NCI-H446 (cell line): ENCODE measurements around the gene OR51A2.
A peak's percentile ranks its signal among the peaks of the same experiment; 100 is the strongest.
"Not testable (repeated sequence)": the region's sequence is repeated elsewhere in the genome, so short reads cannot be mapped to it uniquely, and the experiment has no call there.

Experiments used
- DNase-seq, 2 experiments: peaks; one replicate each; lab custom pipeline; 2025; lab: John Stamatoyannopoulos, UW

The OR51A2 gene

GRCh38 chr11:4955613-4956012 lies at the start of gene OR51A2:
Gene OR51A2 (minus strand): TSS chr11:4955713. CDS start chr11:4955713, 0 bp downstream.
- not testable (repeated sequence) for DNase-seq

DNA sequence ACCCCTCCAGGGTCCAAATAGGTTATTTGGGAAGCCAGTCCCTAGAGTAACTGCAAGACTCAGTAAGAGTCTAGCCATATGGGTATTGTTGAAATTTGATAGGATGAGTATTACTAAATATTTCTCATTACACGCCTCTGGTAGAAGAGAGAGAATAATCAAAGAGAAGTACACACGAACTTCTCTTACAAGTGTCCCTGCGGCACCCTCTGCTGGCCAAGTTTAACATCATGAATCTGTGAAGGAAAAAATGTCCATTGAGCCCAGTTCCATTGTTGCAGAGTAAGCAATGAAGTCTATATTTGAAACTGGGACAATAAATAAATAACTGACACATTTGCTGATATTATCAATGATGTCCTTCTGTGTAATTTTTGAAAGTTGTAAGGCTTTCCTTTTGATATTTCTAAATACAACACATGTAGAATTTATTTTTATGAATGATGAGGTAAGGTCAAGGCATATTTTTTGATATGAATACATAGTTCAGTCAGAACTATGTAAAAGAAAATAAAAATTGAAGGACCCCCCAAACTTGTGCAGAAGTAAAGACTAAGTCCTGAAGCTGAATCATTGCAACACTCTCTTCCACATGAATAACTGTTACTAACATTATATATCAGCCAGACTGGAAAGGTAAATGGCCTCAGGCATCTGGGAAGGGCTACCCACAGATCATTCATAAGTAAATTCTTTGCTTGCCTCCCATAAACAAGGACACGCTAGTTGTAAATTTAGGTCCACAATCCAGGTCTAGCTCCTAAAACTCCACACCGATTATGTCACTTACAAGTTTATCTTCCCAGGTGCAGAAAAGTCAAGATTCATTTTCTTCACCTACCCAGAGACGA lies 49.1 kb upstream of the OR51A2 start:
- DNase-seq: peak; percentile 10 to 58

GRCh38 chr11:4994551-4994950 lies 39.0 kb upstream of the OR51A2 start, which contains the start of gene OR51L1:
Gene OR51L1 (plus strand): TSS chr11:4994851. CDS start chr11:4998983, 4,132 bp downstream.
- no peak for DNase-seq

GRCh38 chr11:4991060-4991459 lies 35.5 kb upstream of the OR51A2 start:
- DNase-seq: no peak

GRCh38 chr11:4983841-4984240 lies 28.3 kb upstream of the OR51A2 start:
- no peak for DNase-seq

DNA sequence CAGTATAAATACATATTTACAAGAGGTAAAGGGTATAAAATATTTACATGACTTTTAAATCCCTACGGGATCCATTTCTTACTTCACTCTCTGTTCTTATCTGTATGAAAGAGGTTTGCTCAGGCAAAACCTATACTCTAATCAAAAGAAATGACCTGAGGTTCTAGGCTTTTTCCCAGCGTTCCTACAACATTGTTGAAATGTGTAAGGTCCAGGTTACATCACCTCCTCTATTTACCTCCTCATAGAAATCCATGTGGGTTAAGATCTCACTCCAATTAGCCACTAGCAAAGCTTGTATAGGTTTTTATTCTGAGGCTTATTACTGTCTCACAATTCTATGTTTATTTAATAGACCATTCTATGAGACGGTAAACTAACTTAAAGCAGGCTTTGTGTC lies 27.2 kb upstream of the OR51A2 start:
- no peak for DNase-seq

DNA sequence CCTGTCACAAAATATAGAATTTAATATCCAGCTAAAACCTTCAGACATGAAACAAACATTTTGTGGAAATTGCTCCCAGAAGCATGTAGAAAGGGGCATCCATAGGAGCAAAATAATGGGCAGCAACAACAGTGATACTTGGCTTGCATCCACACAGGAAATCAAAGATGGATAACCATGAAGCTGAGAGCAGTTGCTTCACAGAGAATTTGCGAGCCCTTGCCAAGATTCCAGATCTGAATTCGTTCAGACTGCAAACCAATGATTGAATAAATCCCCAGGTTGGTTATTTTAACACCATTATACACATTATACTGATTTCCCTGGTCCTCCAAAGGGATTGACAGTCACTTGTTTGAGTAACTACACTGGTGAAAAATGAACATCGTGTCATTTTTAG lies 23.5 kb upstream of the OR51A2 start:
- DNase-seq: no peak

DNA sequence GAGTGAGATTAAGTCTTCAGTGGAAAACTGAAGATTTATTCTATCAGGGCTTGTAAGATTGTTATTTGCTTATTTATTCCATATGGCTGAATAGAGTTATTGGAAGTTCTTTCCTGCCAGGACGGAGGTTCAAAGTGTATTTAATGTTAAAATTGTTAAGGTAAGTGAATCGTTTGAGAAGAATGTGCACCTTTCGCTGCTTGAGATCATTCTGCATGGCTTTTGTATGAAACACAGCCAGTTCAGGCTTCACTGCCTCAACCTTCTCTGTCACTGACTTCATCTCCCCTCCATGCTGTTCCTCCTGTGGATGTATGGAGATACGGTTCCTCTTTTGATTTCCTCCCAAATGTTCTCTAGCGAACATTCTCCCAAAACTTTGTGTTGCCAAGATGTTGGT lies 19.9 kb upstream of the OR51A2 start:
- DNase-seq: no peak

- DNase-seq: no peak
Measured at GRCh38 chr11:4962816-4963215, 7.3 kb upstream of the OR51A2 start.

DNA sequence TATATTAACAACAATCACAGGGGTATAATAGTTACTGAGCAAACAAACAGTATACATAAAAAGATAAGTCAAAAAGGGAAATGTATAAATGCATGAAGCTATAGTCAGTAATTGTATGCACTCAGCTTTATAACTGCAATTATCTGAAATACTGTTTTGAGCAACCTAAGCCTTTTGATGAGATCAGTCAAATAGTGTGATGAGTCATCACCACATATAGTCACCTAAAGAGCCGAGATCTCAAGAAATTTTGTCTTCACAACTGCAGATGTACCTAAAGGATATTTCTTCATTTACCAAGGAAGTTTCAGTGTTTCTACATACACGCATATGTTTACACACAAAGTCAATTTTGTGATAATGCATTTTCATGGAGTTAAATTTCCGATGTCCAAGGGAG lies 5.4 kb upstream of the OR51A2 start:
- no peak for DNase-seq

GRCh38 chr11:4957396-4957795 lies 1.9 kb upstream of the OR51A2 start:
- no peak for DNase-seq

- no peak for DNase-seq
Measured at GRCh38 chr11:4947505-4947904, 8.0 kb downstream of the OR51A2 start, which contains the start of gene OR51A4. Gene OR51A4 (minus strand): TSS chr11:4947605. CDS start chr11:4947100, 505 bp downstream.

GRCh38 chr11:4936745-4937144 lies 18.8 kb downstream of the OR51A2 start:
- DNase-seq: no peak

- no peak for DNase-seq
Measured at GRCh38 chr11:4932751-4933150, 22.8 kb downstream of the OR51A2 start.

DNA sequence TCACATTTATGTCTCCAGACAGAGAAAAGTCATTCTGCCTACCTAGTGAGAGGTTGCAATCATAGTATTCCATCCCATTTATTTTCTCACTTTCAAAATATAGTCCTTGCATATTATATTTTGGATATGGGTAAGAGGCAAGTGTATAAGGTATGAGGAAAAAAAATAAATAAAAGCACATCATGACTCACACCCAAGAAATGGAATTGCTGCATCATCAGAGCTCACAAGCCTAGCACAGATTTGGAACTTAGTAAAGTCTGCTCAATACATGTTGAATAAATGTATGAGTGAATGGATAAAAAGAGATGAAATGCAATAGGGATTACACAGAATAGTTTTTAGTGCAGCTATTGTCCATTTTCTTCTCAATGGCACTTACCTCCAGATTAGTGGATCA lies 28.9 kb downstream of the OR51A2 start:
- no peak for DNase-seq

GRCh38 chr11:4924239-4924638 lies 31.3 kb downstream of the OR51A2 start, which contains the start of gene OR51G1:
Gene OR51G1 (minus strand): TSS chr11:4924339. CDS start chr11:4924339, 0 bp downstream.
- no peak for DNase-seq

GRCh38 chr11:4922304-4922703 lies 33.2 kb downstream of the OR51A2 start:
- DNase-seq: no peak

GRCh38 chr11:4921796-4922195 lies 33.7 kb downstream of the OR51A2 start:
- DNase-seq: no peak

GRCh38 chr11:4919250-4919649 lies 36.3 kb downstream of the OR51A2 start, which contains the start of gene OR51G2:
Gene OR51G2 (minus strand): TSS chr11:4919350. CDS start chr11:4915663, 3,687 bp downstream.
- no peak for DNase-seq

DNA sequence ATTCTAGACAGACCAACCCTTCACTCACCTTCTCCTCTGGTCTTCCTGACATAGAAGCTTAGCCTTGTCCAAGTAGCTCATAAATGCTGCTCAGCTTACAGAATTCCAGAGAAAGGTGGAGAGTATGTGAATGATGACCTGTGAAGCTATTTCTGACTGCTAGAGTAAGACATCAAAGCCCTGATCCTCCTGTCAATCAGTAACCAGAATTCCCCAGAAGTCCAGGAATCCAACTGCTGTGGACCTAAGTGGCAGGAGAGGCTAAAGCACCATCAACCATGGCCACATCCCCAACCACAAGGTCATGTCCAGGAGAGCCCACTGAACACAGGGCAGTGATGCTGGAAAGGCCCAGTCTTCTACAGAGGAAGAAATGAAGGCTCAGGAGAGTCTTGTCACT lies 38.9 kb downstream of the OR51A2 start:
- DNase-seq: no peak
